Peyer's patch (tissue), 4 donors: ENCODE results near the gene CBX4. TPM values are rescaled to one million over a fixed set of nuclear protein-coding genes. Genes with fewer than 3 reads are reported as not detected.

ENCODE experiments used
- DNase-seq, 3 donors: peaks; one replicate each; pipeline ENCODE4 v3.0.0-alpha.2; 2017 to 2019
- H3K27ac ChIP-seq, 4 donors: fragments of 200-600 bp; sonication (generic); one replicate each; pipeline ENCODE4 v1.5.1; 2016 to 2019
- H3K27me3 ChIP-seq, 2 donors: fragments of 200-600 bp; sonication (generic); one replicate each; pipeline ENCODE4 v1.5.1; 2019
- H3K36me3 ChIP-seq, 3 donors: fragments of 200-600 bp; sonication (generic); one replicate each; pipeline ENCODE4 v1.5.1; 2016 to 2019
- H3K4me1 ChIP-seq, 4 donors: fragments of 200-600 bp; sonication (generic); one replicate each; pipeline ENCODE4 v1.5.1; 2016 to 2019
- H3K4me3 ChIP-seq, 4 donors: fragments of 200-600 bp; sonication (generic); 1 replicate in 3 of 4; 2 replicates in 1 of 4; pipeline ENCODE4 v1.5.1; 2016 to 2019; ENCODE audit warnings: mild to moderate bottlenecking in 1 of 4
- H3K9me3 ChIP-seq, 4 donors: fragments of 200-600 bp; sonication (generic); one replicate each; pipeline ENCODE4 v1.5.1; 2016 to 2019; ENCODE audit warnings: mild to moderate bottlenecking in 1 of 4
- CTCF ChIP-seq, 6 experiments: fragments of 450-650 bp in 4 of 6; fragments of 200-600 bp in 2 of 6; sonication (generic) in 1 of 6; IDR thresholded peaks; one replicate each; pipeline ENCODE4 v1.5.1; 2017 to 2019; ENCODE audit warnings: antibody characterized with exemption in 6 of 6, mild to moderate bottlenecking in 3 of 6, moderate library complexity in 1 of 6
- POLR2A ChIP-seq, 2 donors: fragments of 450-650 bp; IDR thresholded peaks; one replicate each; pipeline ENCODE4 v1.5.1; 2017; ENCODE audit warnings: antibody characterized with exemption in 2 of 2, mild to moderate bottlenecking in 2 of 2, moderate library complexity in 2 of 2
- total RNA-seq, 4 donors: library from RNA; depleted of rRNA; stranded (reverse); fragments of >200 nt; gene quantifications; one replicate each; pipeline ENCODE4 v1.1.0, GENCODE V29; 2016

CBX4 gene
- total RNA-seq, 4 donors from 2014 or later, result 4.9 to 19.0 (median 12.3) TPM

GRCh38 chr17:79826841-79827578 lies 12.2 kb downstream of the CBX4 start:
- no peak for TF ChIP-seq POLR2A (IDR thresholded peaks at IDR 0.05)
- no peak for TF ChIP-seq CTCF (IDR thresholded peaks at IDR 0.05)
- no peak overlapping the region for H3K4me3 ChIP-seq
- H3K27me3 ChIP-seq, result no peaks in the 10 kb centered on the region
- DNase-seq, result no peak
- H3K36me3 ChIP-seq, result no peaks in the 10 kb centered on the region
- no peak overlapping the region for H3K27ac ChIP-seq
- no peaks in the 10 kb centered on the region for H3K9me3 ChIP-seq
- peaks cover 2 to 19% (median 6%) of the 10 kb centered on the region in 4 donors for H3K4me1 ChIP-seq

GRCh38 chr17:79826204-79826680 lies 13.0 kb downstream of the CBX4 start:
- TF ChIP-seq POLR2A (IDR thresholded peaks at IDR 0.05), result no peak
- TF ChIP-seq CTCF (IDR thresholded peaks at IDR 0.05), result no peak
- DNase-seq, result no peak

GRCh38 chr17:79825580-79825921 lies 13.7 kb downstream of the CBX4 start:
- Histone ChIP-seq H3K4me3 (no peak overlapping the region), H3K27me3 (no peaks in the 10 kb centered on the region), H3K27ac (no peak overlapping the region), H3K4me1 (peaks cover 0 to 7% (median 1%) of the 10 kb centered on the region in 4 donors), H3K36me3 (no peaks in the 10 kb centered on the region), H3K9me3 (no peaks in the 10 kb centered on the region)
- no peak for DNase-seq
- TF ChIP-seq CTCF (IDR thresholded peaks at IDR 0.05), result no peak
- no peak for TF ChIP-seq POLR2A (IDR thresholded peaks at IDR 0.05)

More at GRCh38 chr17:79826204-79826680, 13.0 kb downstream of the CBX4 start:
- Histone ChIP-seq H3K4me3 (no peak overlapping the region), H3K27me3 (no peaks in the 10 kb centered on the region), H3K9me3 (no peaks in the 10 kb centered on the region), H3K4me1 (peaks cover 0 to 12% (median 1%) of the 10 kb centered on the region in 4 donors), H3K27ac (no peak overlapping the region), H3K36me3 (no peaks in the 10 kb centered on the region)

- no peak for DNase-seq
- Histone ChIP-seq H3K9me3 (no peaks in the 10 kb centered on the region), H3K27ac (no peak overlapping the region), H3K4me1 (peaks cover 0 to 7% (median 1%) of the 10 kb centered on the region in 4 donors), H3K4me3 (no peak overlapping the region), H3K36me3 (no peaks in the 10 kb centered on the region), H3K27me3 (no peaks in the 10 kb centered on the region)
- no peak for TF ChIP-seq POLR2A (IDR thresholded peaks at IDR 0.05)
- TF ChIP-seq CTCF (IDR thresholded peaks at IDR 0.05), result no peak
Observed at GRCh38 chr17:79824893-79825579, 14.2 kb downstream of the CBX4 start.

GRCh38 chr17:79824234-79824633 lies 15.0 kb downstream of the CBX4 start:
- TF ChIP-seq CTCF (IDR thresholded peaks at IDR 0.05), result no peak
- TF ChIP-seq POLR2A (IDR thresholded peaks at IDR 0.05), result no peak
- Histone ChIP-seq H3K4me1 (peaks cover 0 to 7% (median 1%) of the 10 kb centered on the region in 4 donors), H3K27me3 (no peaks in the 10 kb centered on the region)

More at GRCh38 chr17:79824234-79824633, 15.0 kb downstream of the CBX4 start:
- no peak for DNase-seq
- H3K27ac ChIP-seq, result no peak overlapping the region
- H3K4me3 ChIP-seq, result no peak overlapping the region
- no peaks in the 10 kb centered on the region for H3K9me3 ChIP-seq
- no peaks in the 10 kb centered on the region for H3K36me3 ChIP-seq
